Transverse colon (tissue), 4 donors: ENCODE data around the gene DPYSL5. TPM values are rescaled to one million over a fixed set of nuclear protein-coding genes. Genes with fewer than 3 reads are reported as not detected.

Experiments
- DNase-seq: peaks from one replicate; pipeline ENCODE4 v3.0.0-alpha.2; 2019
- H3K27ac ChIP-seq, 4 donors: fragments of 200-600 bp; sonication (generic); 2 replicates each; pipeline ENCODE4 v1.5.1; 2016 to 2018; ENCODE audit warnings: inconsistent platforms in 4 of 4
- H3K27me3 ChIP-seq: fragments of 200-600 bp; sonication (generic); 2 replicates; pipeline ENCODE4 v1.5.1; 2017; ENCODE audit warnings: inconsistent platforms
- H3K36me3 ChIP-seq, 4 donors: fragments of 200-600 bp; sonication (generic); 2 replicates each; pipeline ENCODE4 v1.5.1; 2017 to 2019; ENCODE audit warnings: inconsistent platforms in 4 of 4
- H3K4me1 ChIP-seq, 4 donors: fragments of 200-600 bp; sonication (generic); 2 replicates each; pipeline ENCODE4 v1.5.1; 2017 to 2020; ENCODE audit warnings: inconsistent platforms in 4 of 4
- H3K4me3 ChIP-seq, 4 donors: fragments of 200-600 bp; sonication (generic); 1 replicate in 1 of 4; 2 replicates in 3 of 4; pipeline versions ENCODE4 v1.5.1 to v1.6.1; 2017 to 2019; ENCODE audit warnings: inconsistent platforms in 4 of 4
- H3K9me3 ChIP-seq, 2 donors: fragments of 200-600 bp; sonication (generic); 2 replicates each; pipeline ENCODE4 v1.5.1; 2017 to 2019; ENCODE audit warnings: inconsistent platforms in 2 of 2
- CTCF ChIP-seq, 5 experiments: fragments of 200-600 bp in 3 of 5; fragments of 450-650 bp in 2 of 5; sonication (generic) in 3 of 5; IDR thresholded peaks; 1 replicate in 2 of 5; 2 replicates in 3 of 5; pipeline ENCODE4 v1.5.1; 2016 to 2017; ENCODE audit warnings: antibody characterized with exemption in 5 of 5, inconsistent platforms in 3 of 5, mild to moderate bottlenecking in 2 of 5, moderate library complexity in 1 of 5
- EP300 ChIP-seq: sonication (generic); formaldehyde crosslinking; IDR thresholded peaks from one replicate; pipeline ENCODE4 v1.6.1; 2017; ENCODE audit warnings: antibody characterized with exemption, low read depth
- POLR2A ChIP-seq: fragments of 450-650 bp; IDR thresholded peaks from one replicate; pipeline ENCODE4 v1.6.1; 2016; ENCODE audit warnings: antibody characterized with exemption, mild to moderate bottlenecking, moderate library complexity
- POLR2AphosphoS5 ChIP-seq, 3 donors: sonication (generic); formaldehyde crosslinking; IDR thresholded peaks; one replicate each; pipeline ENCODE4 v1.6.1; 2016; ENCODE audit warnings: antibody characterized with exemption in 3 of 3
- WGBS, 2 donors: methylation state at CpG; one replicate each; pipeline ENCODE4 v1.1.5; 2018; ENCODE audit warnings: low coverage in 1 of 2; 5-methylcytosine and 5-hydroxymethylcytosine counted together
- in situ Hi-C, 4 donors: fragments of 200-750 bp; cut with MboI; loops; one replicate each; pipeline versions ENCODE4 v1.15.0 to v1.15.1; 2017; ENCODE audit warnings: low sequenced_read_pairs in 3 of 4, low pct_ligation_motif_present in 1 of 4, low pct_unique_long_range_greater_than_20kb in 1 of 4
- intact Hi-C: fragments of 100-400 bp; cut with DNase I; formaldehyde crosslinking; loops from one replicate; pipeline ENCODE4 v1.15.1; 2023; ENCODE audit warnings: low total_unique reads
- total RNA-seq, 4 donors: library from RNA; depleted of rRNA; stranded (reverse); fragments of >200 nt; gene quantifications; one replicate each; pipeline ENCODE4 v1.1.0, GENCODE V29; 2016

Gene DPYSL5
- total RNA-seq, 4 donors from 2014 or later: 0.32 TPM; not detected in 3

- intact Hi-C loops: no loop called here
- H3K36me3 ChIP-seq: no peaks in the 10 kb centered on the region
- H3K27me3 ChIP-seq: no peaks in the 10 kb centered on the region
- no peak for DNase-seq
- in situ Hi-C loops: no loop called here
- 86% methylated on average over 2 of the region's 2 CpGs; no CpG with 5 or more reads in 1 of the 2 donors for WGBS, 2 donors
- no peak overlapping the region for H3K4me3 ChIP-seq
- H3K9me3 ChIP-seq: no peaks in the 10 kb centered on the region
- peaks cover 7 to 31% (median 23%) of the 10 kb centered on the region in 4 donors for H3K4me1 ChIP-seq
- TF ChIP-seq EP300 (no peak), POLR2AphosphoS5 (IDR thresholded peaks at IDR 0.05) (no peak)
- H3K27ac ChIP-seq: no peak overlapping the region
Measured at GRCh38 chr2:26979741-26980140, 131.8 kb downstream of the DPYSL5 start.

- H3K4me3 ChIP-seq: no peak overlapping the region
- peaks cover 7 to 31% (median 23%) of the 10 kb centered on the region in 4 donors for H3K4me1 ChIP-seq
- in situ Hi-C loops (no loop called here), intact Hi-C loops (no loop called here)
- peak overlapping the region in 1 of 4 donors; percentile 58 for H3K27ac ChIP-seq
- TF ChIP-seq EP300 (no peak), POLR2AphosphoS5 (IDR thresholded peaks at IDR 0.05) (no peak), POLR2A (no peak), CTCF (IDR thresholded peaks at IDR 0.05) (no peak)
- no peak for DNase-seq
- 81 to 85% methylated on average over 2 of the region's 2 CpGs for WGBS, 2 donors
- no peaks in the 10 kb centered on the region for H3K27me3 ChIP-seq
- H3K36me3 ChIP-seq: no peaks in the 10 kb centered on the region
- H3K9me3 ChIP-seq: no peaks in the 10 kb centered on the region
Measured at GRCh38 chr2:26980971-26981370, 133.0 kb downstream of the DPYSL5 start.

GRCh38 chr2:26982102-26982742 is 134.3 kb downstream of the DPYSL5 start:
- Histone ChIP-seq H3K4me3 (no peak overlapping the region), H3K4me1 (peaks cover 7 to 30% (median 23%) of the 10 kb centered on the region in 4 donors), H3K27me3 (no peaks in the 10 kb centered on the region), H3K9me3 (no peaks in the 10 kb centered on the region), H3K27ac (peak overlapping the region; percentile 54 to 67 (median 59)), H3K36me3 (no peaks in the 10 kb centered on the region)
- TF ChIP-seq POLR2A (no peak), POLR2AphosphoS5 (IDR thresholded peaks at IDR 0.05) (peak in 2 of 3 donors; percentile 49 to 54), CTCF (IDR thresholded peaks at IDR 0.05) (peak; percentile 43 to 70 (median 51))
- in situ Hi-C loops: no loop called here
- 16% methylated on average over 2 of the region's 2 CpGs; no CpG with 5 or more reads in 1 of the 2 donors for WGBS, 2 donors
- intact Hi-C loops: no loop called here
- DNase-seq: peak; percentile 85

GRCh38 chr2:26983746-26984145 is 135.8 kb downstream of the DPYSL5 start:
- Histone ChIP-seq H3K4me1 (peaks cover 7 to 25% (median 13%) of the 10 kb centered on the region in 4 donors), H3K27ac (no peak overlapping the region), H3K27me3 (no peaks in the 10 kb centered on the region), H3K9me3 (no peaks in the 10 kb centered on the region), H3K36me3 (no peaks in the 10 kb centered on the region), H3K4me3 (no peak overlapping the region)
- intact Hi-C loops (no loop called here), in situ Hi-C loops (no loop called here)
- WGBS, 2 donors: 69 to 86% methylated on average over 1 to 3 of the region's 3 CpGs
- no peak for DNase-seq
- no peak for TF ChIP-seq EP300
- no peak for TF ChIP-seq POLR2A
- TF ChIP-seq POLR2AphosphoS5 (IDR thresholded peaks at IDR 0.05): no peak
- TF ChIP-seq CTCF (IDR thresholded peaks at IDR 0.05): no peak
